SK-N-SH (cell line): ENCODE results near the gene C9orf50.

Source experiments
- RAD21 ChIP-seq: IDR thresholded peaks from 2 replicates; pipeline ENCODE4 v1.6.1; 2012; ENCODE audit warnings: mild to moderate bottlenecking, low read length
- TF ChIP-seq, protein P1 (sequence below): fragments of 200-600 bp; sonication (generic); IDR thresholded peaks from 2 replicates; pipeline ENCODE4 v1.6.1; 2017; ENCODE audit warnings: antibody characterized with exemption, mild to moderate bottlenecking, moderate library complexity

- TF ChIP-seq RAD21 = no peak
- TF ChIP-seq, protein P1, sequence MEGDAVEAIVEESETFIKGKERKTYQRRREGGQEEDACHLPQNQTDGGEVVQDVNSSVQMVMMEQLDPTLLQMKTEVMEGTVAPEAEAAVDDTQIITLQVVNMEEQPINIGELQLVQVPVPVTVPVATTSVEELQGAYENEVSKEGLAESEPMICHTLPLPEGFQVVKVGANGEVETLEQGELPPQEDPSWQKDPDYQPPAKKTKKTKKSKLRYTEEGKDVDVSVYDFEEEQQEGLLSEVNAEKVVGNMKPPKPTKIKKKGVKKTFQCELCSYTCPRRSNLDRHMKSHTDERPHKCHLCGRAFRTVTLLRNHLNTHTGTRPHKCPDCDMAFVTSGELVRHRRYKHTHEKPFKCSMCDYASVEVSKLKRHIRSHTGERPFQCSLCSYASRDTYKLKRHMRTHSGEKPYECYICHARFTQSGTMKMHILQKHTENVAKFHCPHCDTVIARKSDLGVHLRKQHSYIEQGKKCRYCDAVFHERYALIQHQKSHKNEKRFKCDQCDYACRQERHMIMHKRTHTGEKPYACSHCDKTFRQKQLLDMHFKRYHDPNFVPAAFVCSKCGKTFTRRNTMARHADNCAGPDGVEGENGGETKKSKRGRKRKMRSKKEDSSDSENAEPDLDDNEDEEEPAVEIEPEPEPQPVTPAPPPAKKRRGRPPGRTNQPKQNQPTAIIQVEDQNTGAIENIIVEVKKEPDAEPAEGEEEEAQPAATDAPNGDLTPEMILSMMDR = no peak
Observed at GRCh38 chr9:129620669-129621295, at the start of gene C9orf50.
